Transverse colon (tissue), 4 donors: ENCODE measurements around the gene GPR17. TPM values are rescaled to one million over a fixed set of nuclear protein-coding genes. Genes with fewer than 3 reads are reported as not detected.

Experiments
- DNase-seq: peaks from one replicate; pipeline ENCODE4 v3.0.0-alpha.2; 2019
- H3K27ac ChIP-seq, 4 donors: fragments of 200-600 bp; sonication (generic); 2 replicates each; pipeline ENCODE4 v1.5.1; 2016 to 2018; ENCODE audit warnings: inconsistent platforms in 4 of 4
- H3K27me3 ChIP-seq: fragments of 200-600 bp; sonication (generic); 2 replicates; pipeline ENCODE4 v1.5.1; 2017; ENCODE audit warnings: inconsistent platforms
- H3K36me3 ChIP-seq, 4 donors: fragments of 200-600 bp; sonication (generic); 2 replicates each; pipeline ENCODE4 v1.5.1; 2017 to 2019; ENCODE audit warnings: inconsistent platforms in 4 of 4
- H3K4me1 ChIP-seq, 4 donors: fragments of 200-600 bp; sonication (generic); 2 replicates each; pipeline ENCODE4 v1.5.1; 2017 to 2020; ENCODE audit warnings: inconsistent platforms in 4 of 4
- H3K4me3 ChIP-seq, 4 donors: fragments of 200-600 bp; sonication (generic); 1 replicate in 1 of 4; 2 replicates in 3 of 4; pipeline versions ENCODE4 v1.5.1 to v1.6.1; 2017 to 2019; ENCODE audit warnings: inconsistent platforms in 4 of 4
- H3K9me3 ChIP-seq, 2 donors: fragments of 200-600 bp; sonication (generic); 2 replicates each; pipeline ENCODE4 v1.5.1; 2017 to 2019; ENCODE audit warnings: inconsistent platforms in 2 of 2
- EP300 ChIP-seq: sonication (generic); formaldehyde crosslinking; IDR thresholded peaks from one replicate; pipeline ENCODE4 v1.6.1; 2017; ENCODE audit warnings: antibody characterized with exemption, low read depth
- POLR2A ChIP-seq: fragments of 450-650 bp; IDR thresholded peaks from one replicate; pipeline ENCODE4 v1.6.1; 2016; ENCODE audit warnings: antibody characterized with exemption, mild to moderate bottlenecking, moderate library complexity
- POLR2AphosphoS5 ChIP-seq, 3 donors: sonication (generic); formaldehyde crosslinking; IDR thresholded peaks; one replicate each; pipeline ENCODE4 v1.6.1; 2016; ENCODE audit warnings: antibody characterized with exemption in 3 of 3
- WGBS, 2 donors: methylation state at CpG; one replicate each; pipeline ENCODE4 v1.1.5; 2018; ENCODE audit warnings: low coverage in 1 of 2; 5-methylcytosine and 5-hydroxymethylcytosine counted together
- in situ Hi-C, 4 donors: fragments of 200-750 bp; cut with MboI; loops; one replicate each; pipeline versions ENCODE4 v1.15.0 to v1.15.1; 2017; ENCODE audit warnings: low sequenced_read_pairs in 3 of 4, low pct_ligation_motif_present in 1 of 4, low pct_unique_long_range_greater_than_20kb in 1 of 4
- intact Hi-C: fragments of 100-400 bp; cut with DNase I; formaldehyde crosslinking; loops from one replicate; pipeline ENCODE4 v1.15.1; 2023; ENCODE audit warnings: low total_unique reads
- total RNA-seq, 4 donors: library from RNA; depleted of rRNA; stranded (reverse); fragments of >200 nt; gene quantifications; one replicate each; pipeline ENCODE4 v1.1.0, GENCODE V29; 2016
- TF ChIP-seq, protein P1 (sequence below), 5 experiments: fragments of 200-600 bp in 3 of 5; fragments of 450-650 bp in 2 of 5; sonication (generic) in 3 of 5; IDR thresholded peaks; 1 replicate in 2 of 5; 2 replicates in 3 of 5; pipeline ENCODE4 v1.5.1; 2016 to 2017; ENCODE audit warnings: antibody characterized with exemption in 5 of 5, inconsistent platforms in 3 of 5, mild to moderate bottlenecking in 2 of 5, moderate library complexity in 1 of 5

The GPR17 gene
- total RNA-seq, 4 donors from 2014 or later, result 0.14 TPM; not detected in 3

GRCh38 chr2:127658146-127658545 is 12.2 kb downstream of the GPR17 start:
- TF ChIP-seq EP300, result no peak
- TF ChIP-seq POLR2AphosphoS5 (IDR thresholded peaks at IDR 0.05), result no peak
- no peak for TF ChIP-seq POLR2A
- TF ChIP-seq, protein P1, sequence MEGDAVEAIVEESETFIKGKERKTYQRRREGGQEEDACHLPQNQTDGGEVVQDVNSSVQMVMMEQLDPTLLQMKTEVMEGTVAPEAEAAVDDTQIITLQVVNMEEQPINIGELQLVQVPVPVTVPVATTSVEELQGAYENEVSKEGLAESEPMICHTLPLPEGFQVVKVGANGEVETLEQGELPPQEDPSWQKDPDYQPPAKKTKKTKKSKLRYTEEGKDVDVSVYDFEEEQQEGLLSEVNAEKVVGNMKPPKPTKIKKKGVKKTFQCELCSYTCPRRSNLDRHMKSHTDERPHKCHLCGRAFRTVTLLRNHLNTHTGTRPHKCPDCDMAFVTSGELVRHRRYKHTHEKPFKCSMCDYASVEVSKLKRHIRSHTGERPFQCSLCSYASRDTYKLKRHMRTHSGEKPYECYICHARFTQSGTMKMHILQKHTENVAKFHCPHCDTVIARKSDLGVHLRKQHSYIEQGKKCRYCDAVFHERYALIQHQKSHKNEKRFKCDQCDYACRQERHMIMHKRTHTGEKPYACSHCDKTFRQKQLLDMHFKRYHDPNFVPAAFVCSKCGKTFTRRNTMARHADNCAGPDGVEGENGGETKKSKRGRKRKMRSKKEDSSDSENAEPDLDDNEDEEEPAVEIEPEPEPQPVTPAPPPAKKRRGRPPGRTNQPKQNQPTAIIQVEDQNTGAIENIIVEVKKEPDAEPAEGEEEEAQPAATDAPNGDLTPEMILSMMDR (IDR thresholded peaks at IDR 0.05), result no peak
- Histone ChIP-seq H3K27ac (peak overlapping the region; percentile 81 to 91 (median 86)), H3K4me1 (peaks cover 29 to 62% (median 44%) of the 10 kb centered on the region in 4 donors), H3K27me3 (peaks cover 5% of the 10 kb centered on the region), H3K36me3 (no peaks in the 10 kb centered on the region), H3K9me3 (no peaks in the 10 kb centered on the region), H3K4me3 (no peak overlapping the region)
- WGBS, 2 donors, result 77 to 89% methylated on average over 6 of the region's 6 CpGs
- intact Hi-C loops, result no loop called here
- no peak for DNase-seq
- in situ Hi-C loops, result no loop called here

- Histone ChIP-seq H3K4me1 (peaks cover 23 to 62% (median 43%) of the 10 kb centered on the region in 4 donors), H3K36me3 (no peaks in the 10 kb centered on the region), H3K9me3 (no peaks in the 10 kb centered on the region), H3K27ac (peak overlapping the region; percentile 81 to 91 (median 86)), H3K27me3 (peaks cover 12% of the 10 kb centered on the region), H3K4me3 (no peak overlapping the region)
- 74% methylated on average over 20 of the region's 20 CpGs; no CpG with 5 or more reads in 1 of the 2 donors for WGBS, 2 donors
- TF ChIP-seq POLR2AphosphoS5 (IDR thresholded peaks at IDR 0.05), result peak; percentile 14 to 66 (median 55)
- TF ChIP-seq EP300, result peak; percentile 82
- TF ChIP-seq, protein P1 (IDR thresholded peaks at IDR 0.05), result no peak
- no peak for TF ChIP-seq POLR2A
- peak; percentile 24 for DNase-seq
- in situ Hi-C loops, result no loop called here
- intact Hi-C loops, result no loop called here
These were observed 12.9 kb downstream of the GPR17 start for GRCh38 chr2:127658641-127659407.

- Histone ChIP-seq H3K27ac (peak overlapping the region; percentile 81 to 91 (median 86)), H3K4me3 (no peak overlapping the region), H3K27me3 (peaks cover 20% of the 10 kb centered on the region), H3K36me3 (no peaks in the 10 kb centered on the region), H3K9me3 (no peaks in the 10 kb centered on the region), H3K4me1 (peaks cover 20 to 59% (median 39%) of the 10 kb centered on the region in 4 donors)
- peak; percentile 9 for DNase-seq
- intact Hi-C loops (no loop called here), in situ Hi-C loops (no loop called here)
- TF ChIP-seq, protein P1 (IDR thresholded peaks at IDR 0.05), result no peak
- peak; percentile 62 for TF ChIP-seq EP300
- WGBS, 2 donors, result 72 to 100% methylated on average over 3 to 14 of the region's 14 CpGs
These were observed 13.7 kb downstream of the GPR17 start for GRCh38 chr2:127659408-127660290.

GRCh38 chr2:127660291-127660578 is 14.3 kb downstream of the GPR17 start:
- intact Hi-C loops, result no loop called here
- 77 to 88% methylated on average over 3 to 10 of the region's 10 CpGs for WGBS, 2 donors
- Histone ChIP-seq H3K27me3 (peaks cover 26% of the 10 kb centered on the region), H3K9me3 (no peaks in the 10 kb centered on the region), H3K4me1 (peaks cover 20 to 54% (median 37%) of the 10 kb centered on the region in 4 donors), H3K4me3 (no peak overlapping the region), H3K27ac (peak overlapping the region; percentile 81 to 91 (median 86)), H3K36me3 (no peaks in the 10 kb centered on the region)
- TF ChIP-seq EP300 (no peak), POLR2A (no peak), POLR2AphosphoS5 (IDR thresholded peaks at IDR 0.05) (no peak)
- TF ChIP-seq, protein P1 (IDR thresholded peaks at IDR 0.05), result no peak
- in situ Hi-C loops, result no loop called here
- DNase-seq, result peak; percentile 3
